AG10803 (cell line): Measurements from ENCODE around the gene YY1.

ENCODE experiments used
- DNase-seq: peaks from one replicate; pipeline ENCODE4 v3.0.0; 2010; ENCODE audit warnings: low read depth
- H3K4me3 ChIP-seq: 2 replicates; pipeline ENCODE4 v1.5.1; 2011; ENCODE audit warnings: mild to moderate bottlenecking, low read length, control low read depth
- TF ChIP-seq, protein P1 (sequence below): conservative IDR thresholded peaks from 2 replicates; pipeline ENCODE4 v1.5.1; 2011; ENCODE audit warnings: mild to moderate bottlenecking, low read length, control low read depth, inconsistent platforms

Gene YY1

DNA sequence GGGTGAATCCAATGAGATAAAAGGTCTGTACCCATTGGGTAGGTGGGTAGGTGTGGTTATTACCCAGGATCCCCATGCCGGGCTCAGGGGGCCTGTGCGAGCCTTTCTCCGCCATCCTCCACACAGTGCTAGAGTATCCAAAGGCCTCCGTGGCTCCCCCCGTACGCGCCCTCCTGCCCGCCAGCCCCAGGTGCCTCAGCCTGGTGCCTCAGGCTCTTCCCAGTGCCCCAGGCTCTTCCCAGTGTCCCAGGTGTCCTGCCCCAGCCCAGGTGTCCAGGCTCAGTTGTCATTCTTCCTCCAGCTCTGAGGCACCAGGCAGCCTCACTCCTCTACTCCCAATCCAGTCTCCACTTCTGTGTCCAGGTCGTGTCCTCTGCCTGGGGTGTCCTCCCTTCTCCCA, 27.6 kb upstream of the YY1 start:
- TF ChIP-seq, protein P1, sequence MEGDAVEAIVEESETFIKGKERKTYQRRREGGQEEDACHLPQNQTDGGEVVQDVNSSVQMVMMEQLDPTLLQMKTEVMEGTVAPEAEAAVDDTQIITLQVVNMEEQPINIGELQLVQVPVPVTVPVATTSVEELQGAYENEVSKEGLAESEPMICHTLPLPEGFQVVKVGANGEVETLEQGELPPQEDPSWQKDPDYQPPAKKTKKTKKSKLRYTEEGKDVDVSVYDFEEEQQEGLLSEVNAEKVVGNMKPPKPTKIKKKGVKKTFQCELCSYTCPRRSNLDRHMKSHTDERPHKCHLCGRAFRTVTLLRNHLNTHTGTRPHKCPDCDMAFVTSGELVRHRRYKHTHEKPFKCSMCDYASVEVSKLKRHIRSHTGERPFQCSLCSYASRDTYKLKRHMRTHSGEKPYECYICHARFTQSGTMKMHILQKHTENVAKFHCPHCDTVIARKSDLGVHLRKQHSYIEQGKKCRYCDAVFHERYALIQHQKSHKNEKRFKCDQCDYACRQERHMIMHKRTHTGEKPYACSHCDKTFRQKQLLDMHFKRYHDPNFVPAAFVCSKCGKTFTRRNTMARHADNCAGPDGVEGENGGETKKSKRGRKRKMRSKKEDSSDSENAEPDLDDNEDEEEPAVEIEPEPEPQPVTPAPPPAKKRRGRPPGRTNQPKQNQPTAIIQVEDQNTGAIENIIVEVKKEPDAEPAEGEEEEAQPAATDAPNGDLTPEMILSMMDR = no peak
- no peak overlapping the region for H3K4me3 ChIP-seq
- DNase-seq = no peak

DNA sequence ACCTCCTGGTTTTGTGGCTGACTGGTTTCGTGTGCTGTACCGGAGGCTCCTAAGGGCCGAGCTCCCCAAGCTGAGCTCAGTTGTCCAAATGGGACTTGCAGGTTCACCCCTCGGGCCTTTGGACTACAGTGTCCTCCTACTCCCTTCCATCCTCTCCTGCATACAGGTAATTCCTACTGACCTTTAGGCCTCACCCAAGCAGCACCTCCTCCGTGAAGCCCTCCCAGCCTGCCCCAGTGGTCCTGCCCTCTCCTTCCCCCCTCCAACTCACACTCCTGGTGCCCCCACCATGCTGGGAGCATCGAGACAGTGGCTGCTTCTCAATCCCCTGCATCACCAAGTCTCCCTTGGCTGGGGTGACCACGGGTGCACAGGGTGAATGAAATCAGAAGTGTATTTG, 27.1 kb upstream of the YY1 start:
- DNase-seq = no peak
- no peak overlapping the region for H3K4me3 ChIP-seq
- TF ChIP-seq, protein P1 = no peak

DNA sequence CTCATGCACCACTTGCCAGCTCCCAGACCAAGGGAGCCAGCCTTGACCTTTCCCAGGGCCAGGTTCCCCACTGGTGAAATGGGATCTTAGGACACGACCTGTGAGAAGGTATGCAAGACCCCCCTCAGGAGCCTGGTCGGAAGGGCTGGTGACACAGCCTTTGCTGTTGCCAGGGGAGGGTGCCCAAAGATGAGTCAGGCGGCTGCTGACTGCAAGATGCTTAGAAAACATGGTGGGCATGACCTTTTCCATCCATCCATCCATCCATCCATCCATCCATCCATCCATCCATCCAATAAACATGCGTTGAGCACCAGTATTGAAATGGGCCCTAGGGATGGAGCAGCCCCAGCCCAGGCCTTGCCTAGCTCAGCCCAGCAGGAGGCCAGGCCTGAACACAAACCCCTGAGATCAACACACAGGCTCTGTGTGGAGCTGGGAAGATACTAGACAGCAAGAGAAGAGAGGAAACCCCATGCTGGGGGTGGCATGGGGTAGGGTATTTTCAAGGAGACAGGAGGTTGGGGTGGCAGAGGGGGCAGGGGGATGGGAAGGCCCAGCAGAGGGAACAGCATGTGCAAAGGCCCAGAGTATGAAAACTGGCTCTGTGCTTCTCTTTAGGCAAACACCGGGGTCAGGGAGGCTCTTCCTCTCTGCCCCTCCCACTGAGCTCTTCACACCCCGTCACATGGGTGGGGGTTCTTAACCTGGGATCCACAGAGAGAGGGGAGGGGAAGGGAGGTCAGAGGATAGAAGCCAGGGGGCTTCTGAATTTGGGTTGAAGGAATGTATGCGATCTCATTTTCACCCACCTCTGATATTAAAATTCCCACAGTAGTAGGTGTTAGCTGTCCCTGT, 26.2 kb upstream of the YY1 start:
- no peak overlapping the region for H3K4me3 ChIP-seq
- DNase-seq = no peak

DNA sequence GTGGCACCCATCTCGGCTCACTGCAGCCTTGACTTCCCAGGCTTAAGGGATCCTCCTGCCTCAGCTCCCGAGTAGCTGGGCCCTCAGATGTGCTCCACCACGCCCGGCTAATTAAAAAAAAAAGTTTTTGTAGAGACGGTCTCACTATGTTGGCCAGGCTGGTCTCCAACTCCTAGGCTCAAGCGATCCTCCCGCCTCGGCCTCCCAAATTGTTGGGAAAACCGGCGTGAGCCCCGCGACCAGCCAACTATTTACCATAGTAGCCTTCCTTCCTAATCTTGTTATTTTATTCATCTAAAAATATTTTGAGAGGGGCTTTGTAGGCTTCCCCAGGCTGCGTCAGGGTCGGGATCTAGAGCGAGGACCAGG, 25.4 kb upstream of the YY1 start:
- DNase-seq = no peak
- TF ChIP-seq, protein P1 = no peak
- H3K4me3 ChIP-seq = peak overlapping the region; percentile 78

More for the DNA sequence above, 26.2 kb upstream of the YY1 start:
- TF ChIP-seq, protein P1 = no peak

DNA sequence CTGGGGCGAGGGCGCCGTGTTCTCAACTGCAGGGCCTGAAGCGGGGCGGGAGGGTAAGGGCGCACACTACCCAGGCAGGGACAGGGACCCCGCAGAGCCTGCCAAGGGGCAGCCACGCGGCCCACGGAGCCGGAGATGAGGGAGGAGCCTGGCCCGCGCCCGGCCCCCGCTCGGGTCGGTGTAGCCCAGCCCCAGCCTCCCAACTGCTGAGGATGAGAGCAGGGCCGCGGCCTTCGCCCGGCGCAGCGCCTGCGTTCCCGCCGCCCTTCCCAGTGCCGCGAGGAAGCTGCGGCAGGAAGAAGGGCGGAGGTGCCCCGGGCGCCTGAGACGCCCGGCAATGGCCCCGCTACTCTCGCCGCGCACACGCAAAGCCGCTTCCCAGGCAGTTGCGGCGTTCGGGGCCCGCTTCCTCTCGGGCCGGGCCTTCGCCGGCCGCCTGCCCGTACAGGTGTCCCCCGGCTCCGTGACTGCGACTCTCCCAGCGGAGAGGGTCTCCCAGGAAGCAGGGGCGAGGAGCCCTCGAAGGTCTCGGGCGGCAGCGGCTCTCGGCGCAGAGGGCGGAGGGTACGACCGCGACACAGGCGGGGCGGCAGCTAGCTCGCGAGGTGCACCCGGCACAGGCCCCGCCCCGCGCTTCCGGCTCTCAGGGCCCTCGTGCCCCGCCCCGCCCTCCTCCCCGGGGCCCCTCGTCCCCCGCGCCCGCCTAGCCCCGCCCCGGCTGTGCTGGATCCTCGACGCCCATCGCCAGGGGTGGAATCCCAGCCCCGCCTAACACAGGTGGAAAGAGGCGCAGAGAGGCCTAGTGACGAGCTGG, 24.8 kb upstream of the YY1 start:
- peak; percentile 69 for DNase-seq
- peak overlapping the region; percentile 78 for H3K4me3 ChIP-seq

DNA sequence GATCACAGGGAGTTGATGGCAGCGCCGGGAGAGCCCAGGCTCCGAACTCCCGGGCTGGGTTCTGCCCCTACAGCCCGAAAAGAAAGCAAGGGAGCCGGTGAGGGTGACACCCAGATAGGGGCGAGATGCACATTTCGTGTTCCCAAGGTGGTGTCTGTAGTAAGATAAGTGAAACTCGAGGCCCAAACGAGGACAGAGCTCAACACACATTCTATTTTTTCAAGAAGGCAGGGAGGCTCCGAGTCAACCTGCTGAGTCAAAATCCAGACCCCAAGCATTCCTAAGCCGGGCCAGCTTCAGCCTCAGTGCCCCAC, 24.2 kb upstream of the YY1 start:
- peak overlapping the region; percentile 53 for H3K4me3 ChIP-seq
- TF ChIP-seq, protein P1 = no peak
- DNase-seq = no peak

More for the DNA sequence above, 24.8 kb upstream of the YY1 start:
- TF ChIP-seq, protein P1 = no peak
